DMS53 (cell line): ENCODE results near the gene ZNF175.

Experiments
- DNase-seq: peaks from one replicate; lab custom pipeline; 2025; lab: John Stamatoyannopoulos, UW

Gene ZNF175

DNA sequence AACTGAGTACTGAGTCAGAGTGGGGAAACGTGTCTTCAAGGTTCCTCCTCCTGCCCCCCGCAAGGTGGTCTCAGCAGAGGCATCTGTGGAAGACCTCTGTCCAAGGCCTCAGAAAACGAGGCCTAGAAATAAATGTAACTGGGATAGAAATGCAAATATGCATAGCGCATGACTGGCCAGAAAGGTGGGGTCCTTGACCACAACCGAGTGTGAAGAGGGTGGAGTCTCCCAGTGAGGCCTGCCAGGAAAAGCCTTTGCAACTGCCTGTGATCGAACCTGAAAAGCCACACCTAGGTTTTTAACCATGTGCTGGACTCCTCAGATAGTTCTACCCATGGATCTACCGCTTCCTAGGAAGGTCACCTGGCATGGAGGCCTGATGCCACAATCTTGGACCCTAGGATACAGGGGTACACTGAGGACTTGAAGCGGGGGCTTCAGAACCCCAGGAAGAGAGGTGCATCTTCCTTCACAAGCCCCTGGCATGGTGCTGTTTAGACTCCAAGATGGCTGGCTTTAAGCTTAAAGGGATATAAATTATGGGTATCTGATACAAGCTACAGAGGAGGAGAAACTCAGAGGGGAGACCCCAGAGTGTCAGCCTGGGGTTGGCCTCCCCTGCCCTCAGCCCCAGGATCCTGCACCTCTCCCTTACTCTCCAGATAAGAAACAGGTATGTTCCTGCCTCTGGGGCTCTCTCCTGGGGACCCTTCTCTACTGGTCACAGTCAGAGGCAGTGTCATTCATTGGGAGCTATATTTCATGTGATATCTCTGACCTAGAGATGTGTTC lies 21.4 kb upstream of the ZNF175 start:
- no peak for DNase-seq

DNA sequence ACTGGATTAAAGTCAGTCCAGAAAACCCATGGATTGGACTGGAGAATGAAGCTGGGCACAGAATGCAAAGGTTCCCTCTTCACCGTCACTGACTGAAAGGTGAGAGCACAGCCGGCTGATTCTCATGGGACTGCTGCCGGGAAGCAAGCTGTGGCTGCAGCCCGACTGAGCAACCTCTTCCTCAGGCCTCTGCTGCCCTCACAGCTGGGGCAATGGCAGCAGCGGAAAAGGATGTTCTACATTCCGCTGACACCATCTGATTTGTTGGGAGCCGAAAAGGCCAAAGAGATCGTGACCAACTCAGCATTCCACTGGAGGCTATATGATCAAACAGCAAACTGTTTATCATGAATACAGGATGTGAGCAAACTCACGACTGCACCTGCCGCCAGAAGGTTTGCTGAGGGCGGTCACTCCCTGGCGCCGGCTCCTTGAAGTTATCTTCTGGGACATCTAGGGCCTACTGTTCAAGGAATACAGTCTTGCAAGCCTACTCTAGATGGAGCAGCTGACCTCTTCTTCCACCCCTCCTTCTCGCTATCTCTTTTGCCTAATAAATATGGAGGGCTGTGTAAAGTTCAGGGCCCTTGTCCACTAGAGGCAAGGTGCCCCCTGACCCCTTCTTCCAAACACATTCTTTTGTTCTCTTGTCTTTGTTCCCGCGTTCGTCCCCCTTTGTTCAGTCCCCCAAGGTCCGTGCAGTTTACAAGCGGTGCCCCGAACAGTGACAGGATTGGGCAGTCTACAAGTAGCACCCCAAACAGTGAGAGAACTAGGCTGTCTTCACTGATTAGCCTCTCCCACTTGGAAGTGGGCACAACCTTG lies 20.0 kb upstream of the ZNF175 start:
- no peak for DNase-seq

DNA sequence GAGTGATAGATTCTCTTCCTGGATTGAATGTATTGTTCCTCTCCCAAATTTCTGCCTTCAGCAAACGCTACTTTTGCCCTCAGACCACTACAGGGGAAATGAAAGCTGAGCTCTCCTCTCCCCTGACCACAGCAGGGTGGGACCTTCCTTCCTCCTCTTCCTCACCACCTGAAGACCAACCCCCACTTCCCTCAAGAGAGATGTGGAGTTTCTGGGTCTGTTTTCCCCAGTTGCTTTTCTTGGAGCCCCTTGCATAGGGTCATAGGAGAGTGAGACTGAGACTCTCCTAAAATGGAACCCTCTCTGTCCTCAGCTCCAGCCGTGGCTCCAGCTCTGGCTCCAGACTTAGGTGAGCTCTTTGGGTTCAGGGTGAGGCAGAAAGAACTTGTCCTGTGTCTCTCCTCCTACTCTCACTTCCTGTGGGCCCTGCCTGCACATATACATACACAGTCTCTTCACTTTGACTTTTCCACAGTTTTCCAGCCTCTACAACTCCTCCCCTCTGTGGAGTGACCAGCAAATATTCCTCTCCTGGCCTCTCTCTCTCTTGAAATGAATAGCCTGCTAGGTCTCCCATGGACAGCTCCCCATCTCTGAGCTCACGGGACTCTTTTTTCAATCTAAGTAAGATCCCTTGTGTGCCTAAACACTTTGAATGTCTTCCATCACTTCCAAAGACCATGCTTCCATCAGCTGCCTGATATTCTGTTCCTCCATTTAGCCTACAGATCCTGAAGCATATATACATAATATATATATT lies 19.2 kb upstream of the ZNF175 start:
- DNase-seq = no peak

DNA sequence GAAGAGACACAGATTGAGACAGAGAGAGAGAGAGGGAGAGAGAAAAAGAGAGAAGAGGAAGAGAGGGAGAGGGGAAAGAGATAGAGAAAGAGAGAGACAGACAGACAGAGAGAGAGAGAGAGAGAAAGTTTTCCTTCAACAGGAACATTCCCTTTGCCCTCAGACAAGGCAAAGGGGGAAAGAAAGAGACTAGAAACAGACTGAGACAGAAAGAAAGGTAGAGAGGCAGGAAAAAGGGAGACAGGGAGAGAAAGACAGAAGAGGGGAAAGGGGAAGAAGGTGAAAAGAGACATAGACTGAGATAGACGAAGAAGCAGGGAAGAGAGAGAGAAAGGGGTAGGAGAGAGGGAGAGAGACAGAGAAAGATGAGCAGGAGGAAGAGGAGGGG lies 18.5 kb upstream of the ZNF175 start:
- DNase-seq = no peak

DNA sequence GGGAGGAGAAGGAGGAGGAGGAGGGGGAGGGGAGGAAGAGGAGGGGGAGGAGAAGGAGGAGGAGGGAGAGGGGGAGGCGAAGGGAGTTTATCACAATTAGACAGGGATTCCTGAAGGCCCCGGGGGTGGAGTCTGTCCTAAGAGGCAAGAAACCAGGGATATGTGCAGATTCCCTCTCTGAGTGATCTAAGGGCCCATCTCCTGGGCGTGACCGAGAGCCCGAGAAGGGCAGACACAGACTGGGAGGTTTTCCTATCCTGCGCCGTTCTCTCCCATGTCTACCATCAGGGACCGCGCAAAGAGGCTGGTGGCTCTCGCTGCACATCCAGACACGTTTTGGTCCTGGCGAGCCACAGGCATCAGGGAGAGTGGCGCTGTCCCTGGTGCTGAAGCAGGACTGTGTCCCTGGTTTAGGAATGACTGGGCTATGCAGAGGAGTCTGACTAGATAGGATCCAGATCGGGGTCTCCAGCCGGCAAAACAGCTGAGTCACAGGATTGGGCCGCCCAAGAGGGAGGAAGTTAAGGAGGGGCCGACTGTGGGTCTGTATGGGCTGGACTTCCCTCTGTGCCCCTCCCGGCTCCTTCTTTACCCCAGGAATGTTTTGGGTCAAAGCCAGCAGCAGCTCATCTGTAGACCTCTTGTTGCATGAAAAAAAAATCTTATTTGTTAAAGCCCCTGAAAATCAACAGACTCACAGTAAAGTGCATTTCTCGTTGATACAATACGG lies 17.9 kb upstream of the ZNF175 start:
- DNase-seq = peak; percentile 31

DNA sequence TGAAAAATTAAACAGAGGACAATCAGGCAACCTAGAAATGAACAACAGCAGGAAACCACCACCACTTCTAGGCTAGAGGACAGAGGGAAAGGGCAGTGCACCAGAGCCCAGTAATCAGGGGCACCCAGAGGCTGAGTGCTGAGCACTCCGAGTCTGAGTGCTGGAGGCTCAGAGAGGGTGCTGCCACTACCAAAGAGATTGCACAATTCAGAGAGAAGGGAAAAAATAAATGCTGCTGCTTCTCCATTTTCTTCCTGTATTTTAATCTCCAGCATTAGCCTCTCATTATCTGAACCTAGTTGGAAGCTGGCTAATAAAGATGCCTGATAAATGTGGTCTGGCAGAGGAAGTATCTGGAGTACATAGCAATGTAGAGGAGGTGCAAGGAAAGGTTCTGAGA lies 11.8 kb upstream of the ZNF175 start:
- DNase-seq = no peak

DNA sequence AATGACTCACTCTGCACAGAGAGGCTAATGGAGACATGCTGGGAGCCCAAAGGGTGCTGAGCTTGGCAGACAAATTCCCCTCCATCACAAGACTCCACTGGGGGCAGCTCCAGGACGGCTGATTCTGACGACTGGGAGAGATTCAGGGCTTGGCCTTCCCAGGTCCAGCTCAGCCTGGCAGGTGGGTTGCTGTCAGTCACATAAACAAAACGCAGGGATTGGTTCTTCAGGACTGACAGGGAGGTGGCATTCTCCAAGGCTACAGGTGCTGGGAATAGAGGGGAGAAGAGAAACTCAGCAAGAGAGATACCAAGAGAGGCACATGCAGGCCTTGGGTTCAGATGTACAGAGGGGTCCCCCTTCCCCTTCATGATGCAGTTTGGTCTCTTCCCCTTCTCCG lies 10.7 kb upstream of the ZNF175 start:
- DNase-seq = no peak

DNA sequence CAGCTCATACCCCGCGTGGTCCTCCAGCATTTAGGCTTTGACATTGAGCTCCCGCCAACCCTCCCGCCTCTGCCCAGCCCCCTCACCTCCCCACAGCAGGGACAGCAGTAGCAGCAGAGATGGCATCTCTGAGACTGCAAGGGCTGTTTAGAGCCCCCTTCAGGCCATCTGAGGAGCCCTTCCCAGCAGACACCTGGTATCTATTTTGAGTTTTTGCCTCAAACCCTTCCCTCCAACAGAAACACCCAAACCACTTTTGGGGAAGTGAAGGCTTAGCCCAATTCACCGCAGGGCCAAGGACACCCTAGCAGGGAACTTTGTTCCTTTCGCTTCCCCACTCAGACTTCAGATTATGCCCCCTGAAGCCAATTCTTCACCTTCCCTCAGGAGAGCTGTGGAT lies 6.3 kb upstream of the ZNF175 start:
- no peak for DNase-seq

DNA sequence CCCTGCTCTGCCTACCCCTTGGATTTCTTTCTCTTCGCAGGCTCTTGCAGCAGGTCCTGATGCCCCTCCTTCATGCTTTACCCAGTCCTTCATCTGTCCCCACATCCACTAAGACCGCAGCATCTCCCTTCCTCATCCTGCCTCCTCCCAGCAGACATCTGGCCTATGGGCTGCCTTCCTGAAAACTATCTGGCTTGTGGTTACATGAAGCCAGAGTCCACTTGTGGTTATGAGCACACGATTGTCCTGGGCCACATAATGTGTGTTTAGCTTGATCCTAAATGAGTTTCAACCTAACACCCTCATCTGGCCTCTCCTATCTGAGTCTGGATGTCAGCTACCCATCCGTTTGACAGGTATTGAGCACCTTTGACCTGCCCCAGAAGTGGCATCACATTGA lies 5.5 kb upstream of the ZNF175 start:
- DNase-seq = no peak

DNA sequence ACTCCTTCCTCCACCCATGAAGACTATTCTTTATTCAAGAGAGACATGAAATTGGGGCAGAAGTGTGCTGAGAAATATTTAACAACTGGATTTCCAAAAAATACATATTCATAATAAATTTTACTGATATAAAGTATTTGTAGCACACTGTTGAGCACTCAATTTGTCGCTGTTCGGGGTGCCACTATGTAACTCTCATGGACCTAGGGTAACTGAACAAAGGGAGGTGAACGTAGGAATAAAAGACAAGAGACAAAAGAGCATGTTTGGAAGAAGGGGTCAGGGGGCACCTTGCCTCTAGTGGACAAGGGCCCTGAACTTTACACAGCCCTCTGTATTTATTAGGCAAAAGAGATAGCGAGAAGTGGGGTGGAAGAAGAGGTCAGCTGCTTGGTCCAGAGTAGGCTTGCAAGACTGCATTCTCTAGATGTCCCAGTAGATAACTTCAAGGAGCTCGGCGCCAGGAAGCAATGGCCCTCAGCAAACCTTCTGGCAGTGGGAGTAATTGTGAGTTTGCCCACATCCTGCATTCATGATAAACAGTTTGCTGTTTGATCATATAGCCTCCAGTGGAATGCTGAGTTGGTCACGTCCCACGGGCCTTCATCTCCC lies 4.5 kb upstream of the ZNF175 start:
- DNase-seq = no peak

DNA sequence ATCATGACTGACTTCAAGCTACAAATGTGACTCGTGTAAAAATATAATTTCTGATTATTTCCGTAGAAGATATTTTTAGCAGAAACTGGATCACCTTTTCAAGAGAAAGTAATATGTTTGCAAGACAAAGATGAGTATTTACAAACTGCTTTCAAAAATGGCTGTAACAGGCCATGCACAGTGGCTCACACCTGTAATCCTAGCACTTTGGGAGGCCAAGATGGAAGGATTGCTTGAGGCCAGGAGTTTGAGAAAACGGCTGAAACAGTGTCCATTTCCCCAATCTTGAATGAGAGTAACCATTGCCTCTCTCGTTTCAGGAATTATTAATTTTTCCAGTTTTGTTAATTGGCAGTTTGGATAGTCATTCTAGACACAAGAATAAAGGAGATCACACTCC lies 3.5 kb upstream of the ZNF175 start:
- DNase-seq = no peak

DNA sequence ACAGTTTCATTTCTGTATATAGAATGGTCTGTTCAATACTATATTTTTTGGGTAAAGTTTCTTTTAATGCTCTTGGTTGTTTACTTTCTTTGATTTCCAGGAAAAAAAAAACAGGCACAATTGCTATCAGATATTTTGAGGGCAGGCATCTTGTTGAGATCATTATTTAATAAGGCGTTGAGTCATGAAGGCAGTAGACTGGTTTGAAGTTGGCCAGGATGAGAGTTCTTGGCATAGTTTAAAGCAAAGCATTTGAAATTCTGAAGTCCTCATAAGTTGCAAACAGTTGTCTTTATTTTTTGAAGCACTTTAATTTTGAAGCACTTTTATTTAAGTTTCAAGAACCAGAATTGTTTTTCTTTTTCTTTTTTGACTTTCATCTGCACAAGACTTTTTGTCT lies 2.6 kb upstream of the ZNF175 start:
- DNase-seq = no peak

DNA sequence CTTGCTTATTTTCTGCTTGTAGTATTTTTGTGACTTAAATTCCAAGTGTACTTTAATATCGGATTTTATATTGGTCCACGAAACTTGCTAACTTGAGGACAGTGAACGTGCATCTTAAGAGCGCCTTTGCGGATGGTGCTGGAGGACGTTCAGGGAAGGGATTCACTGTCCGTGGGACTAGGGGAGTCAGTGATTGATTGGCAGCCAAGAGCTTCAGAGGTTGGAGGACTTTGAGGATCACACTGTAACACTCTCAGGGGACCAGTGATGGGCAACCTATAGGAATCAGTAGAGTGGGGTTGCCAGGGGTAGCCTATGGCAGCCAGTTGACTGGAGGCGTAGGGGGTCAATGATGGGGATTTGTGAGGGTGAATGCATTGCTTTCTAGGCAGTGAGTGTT lies 516 bp downstream of the ZNF175 start:
- no peak for DNase-seq

DNA sequence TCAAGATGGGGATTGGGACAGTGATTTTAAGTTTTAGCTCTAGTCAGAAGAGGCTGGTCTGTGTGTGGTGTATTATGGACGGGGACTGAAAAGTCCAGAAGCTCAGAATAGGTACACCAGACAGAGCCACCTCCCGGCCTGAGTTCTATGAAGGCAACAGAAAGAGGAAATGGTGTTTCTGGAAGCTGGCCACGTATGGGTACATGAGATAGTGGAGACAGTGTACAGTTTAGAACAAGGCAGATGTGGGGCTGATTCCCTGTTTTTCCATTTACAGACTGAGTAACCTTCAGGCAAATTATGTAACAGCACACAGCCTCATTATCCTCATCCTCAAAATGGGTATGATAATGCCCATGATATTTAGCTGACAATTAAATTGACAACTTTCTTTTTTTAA lies 1.3 kb downstream of the ZNF175 start:
- no peak for DNase-seq

DNA sequence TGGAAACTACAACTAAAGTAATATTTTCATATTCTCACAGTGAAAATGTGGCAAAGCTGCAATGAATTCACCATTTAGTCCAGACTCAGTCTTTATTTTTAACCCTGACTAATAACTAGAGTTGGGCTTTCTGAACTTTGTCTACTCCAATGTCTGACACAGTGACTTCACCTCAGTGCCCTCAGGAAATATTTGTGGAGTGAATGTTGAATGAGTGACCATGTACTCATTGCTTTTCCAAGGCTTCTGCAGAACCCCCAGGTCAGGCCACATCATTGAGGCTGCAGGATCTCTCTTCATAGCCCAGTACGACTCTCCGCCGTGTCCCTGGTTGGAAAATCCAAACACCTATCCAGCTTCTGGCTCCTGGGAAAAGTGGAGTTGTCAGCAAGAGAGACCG lies 1.8 kb downstream of the ZNF175 start:
- no peak for DNase-seq

DNA sequence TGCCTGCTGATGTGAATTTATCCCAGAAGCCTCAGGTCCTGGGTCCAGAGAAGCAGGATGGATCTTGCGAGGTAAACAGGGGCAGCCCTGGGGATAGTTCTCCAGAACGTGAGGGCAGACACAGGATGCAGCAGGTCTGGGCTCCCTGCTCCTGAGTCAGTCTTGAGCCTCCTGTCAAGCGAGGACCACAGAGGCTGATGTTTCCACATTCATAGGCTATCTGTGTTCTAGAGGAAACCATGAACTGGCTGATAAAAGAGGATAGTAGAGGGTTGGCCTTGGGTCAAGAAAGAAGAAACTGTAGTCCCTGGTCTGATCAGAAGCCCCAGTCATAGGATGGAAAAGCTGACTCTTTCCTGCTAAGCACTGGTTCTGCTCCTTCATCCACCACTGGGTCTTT lies 2.2 kb downstream of the ZNF175 start:
- no peak for DNase-seq

DNA sequence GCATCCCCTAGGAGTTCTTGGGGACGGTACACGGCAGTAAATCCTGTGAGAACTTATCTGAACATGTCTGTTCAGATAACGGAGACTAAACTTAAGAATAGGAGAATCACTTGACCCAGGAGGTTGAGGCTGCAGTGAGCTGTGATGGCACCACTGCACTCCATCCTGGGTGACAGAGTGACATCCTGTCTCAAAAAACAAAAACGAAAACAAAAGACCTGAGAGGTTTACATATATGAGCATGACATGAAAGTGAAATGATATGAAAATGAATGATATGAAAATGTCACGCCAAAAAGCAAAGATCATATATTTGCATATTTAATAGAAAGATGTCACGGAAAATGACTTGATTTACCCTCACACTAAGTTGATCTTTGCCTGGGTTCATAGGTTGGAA lies 5.8 kb downstream of the ZNF175 start:
- DNase-seq = no peak

DNA sequence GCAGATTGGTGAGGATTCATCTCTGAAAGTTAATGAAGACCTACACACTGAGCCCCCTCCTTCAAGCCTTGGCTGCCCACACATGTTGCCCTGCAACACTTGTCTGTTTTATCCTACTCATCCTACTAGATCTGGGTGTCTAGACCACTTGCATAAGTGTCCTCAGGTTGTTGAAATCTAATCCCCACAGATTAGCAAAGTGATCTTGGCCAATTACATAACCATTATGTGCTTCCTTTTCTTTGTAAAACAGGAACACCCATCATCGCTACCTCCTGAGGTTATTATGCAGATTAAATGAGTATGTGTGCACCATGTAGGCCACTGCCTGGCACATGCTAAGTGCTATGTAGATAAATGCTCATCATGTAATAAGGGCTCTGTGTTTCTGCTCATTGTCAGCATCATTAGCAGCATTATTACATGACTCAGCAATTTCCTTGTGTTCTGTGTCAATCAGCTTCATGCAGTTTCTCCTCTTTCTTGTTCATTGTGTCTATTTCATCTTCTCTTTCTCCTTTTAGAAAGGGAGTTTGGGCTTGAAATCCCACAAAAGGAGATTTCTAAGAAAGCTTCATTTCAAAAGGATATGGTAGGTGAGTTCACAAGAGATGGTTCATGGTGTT lies 15.1 kb downstream of the ZNF175 start:
- no peak for DNase-seq

DNA sequence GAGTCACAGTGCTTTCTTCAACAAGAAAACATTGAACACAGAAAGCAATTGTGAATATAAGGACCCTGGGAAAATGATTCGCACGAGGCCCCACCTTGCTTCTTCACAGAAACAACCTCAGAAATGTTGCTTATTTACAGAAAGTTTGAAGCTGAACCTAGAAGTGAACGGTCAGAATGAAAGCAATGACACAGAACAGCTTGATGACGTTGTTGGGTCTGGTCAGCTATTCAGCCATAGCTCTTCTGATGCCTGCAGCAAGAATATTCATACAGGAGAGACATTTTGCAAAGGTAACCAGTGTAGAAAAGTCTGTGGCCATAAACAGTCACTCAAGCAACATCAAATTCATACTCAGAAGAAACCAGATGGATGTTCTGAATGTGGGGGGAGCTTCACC lies 15.7 kb downstream of the ZNF175 start:
- DNase-seq = no peak

DNA sequence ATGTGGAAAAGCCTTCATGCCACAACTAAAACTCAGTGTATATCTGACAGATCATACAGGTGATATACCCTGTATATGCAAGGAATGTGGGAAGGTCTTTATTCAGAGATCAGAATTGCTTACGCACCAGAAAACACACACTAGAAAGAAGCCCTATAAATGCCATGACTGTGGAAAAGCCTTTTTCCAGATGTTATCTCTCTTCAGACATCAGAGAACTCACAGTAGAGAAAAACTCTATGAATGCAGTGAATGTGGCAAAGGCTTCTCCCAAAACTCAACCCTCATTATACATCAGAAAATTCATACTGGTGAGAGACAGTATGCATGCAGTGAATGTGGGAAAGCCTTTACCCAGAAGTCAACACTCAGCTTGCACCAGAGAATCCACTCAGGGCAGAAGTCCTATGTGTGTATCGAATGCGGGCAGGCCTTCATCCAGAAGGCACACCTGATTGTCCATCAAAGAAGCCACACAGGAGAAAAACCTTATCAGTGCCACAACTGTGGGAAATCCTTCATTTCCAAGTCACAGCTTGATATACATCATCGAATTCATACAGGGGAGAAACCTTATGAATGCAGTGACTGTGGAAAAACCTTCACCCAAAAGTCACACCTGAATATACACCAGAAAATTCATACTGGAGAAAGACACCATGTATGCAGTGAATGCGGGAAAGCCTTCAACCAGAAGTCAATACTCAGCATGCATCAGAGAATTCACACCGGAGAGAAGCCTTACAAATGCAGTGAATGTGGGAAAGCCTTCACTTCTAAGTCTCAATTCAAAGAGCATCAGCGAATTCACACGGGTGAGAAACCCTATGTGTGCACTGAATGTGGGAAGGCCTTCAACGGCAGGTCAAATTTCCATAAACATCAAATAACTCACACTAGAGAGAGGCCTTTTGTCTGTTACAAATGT lies 16.4 kb downstream of the ZNF175 start:
- DNase-seq = no peak
